GM18519 (cell line): ENCODE results near the gene CAPN14.

Experiments
- ATAC-seq: cut with Tn5 transposase; IDR thresholded peaks from one replicate; pipeline ENCODE4 v1.9.1; 2021; ENCODE audit warnings: mild to moderate bottlenecking, moderate library complexity; ENCODE audit not compliant: unreplicated experiment, low FRiP score

CAPN14 gene

GRCh38 chr2:31217465-31218200, at the start of gene CAPN14:
TSS of gene CAPN14 (minus strand) at chr2:31217515. CDS start at chr2:31205447, 12,068 bp downstream.
- ATAC-seq, result peak; percentile 26

- ATAC-seq, result no peak
Measured at GRCh38 chr2:31266804-31267203, 49.5 kb upstream of the CAPN14 start.

GRCh38 chr2:31265234-31265633, 47.9 kb upstream of the CAPN14 start:
- ATAC-seq, result no peak

- no peak for ATAC-seq
Measured at GRCh38 chr2:31263636-31264190, 46.4 kb upstream of the CAPN14 start.

- no peak for ATAC-seq
Measured at GRCh38 chr2:31260870-31261269, 43.6 kb upstream of the CAPN14 start.

GRCh38 chr2:31259075-31259474, 41.8 kb upstream of the CAPN14 start:
- no peak for ATAC-seq

- ATAC-seq, result peak; percentile 42
Measured at GRCh38 chr2:31258351-31258750, 41.0 kb upstream of the CAPN14 start.

GRCh38 chr2:31256611-31257382, 39.5 kb upstream of the CAPN14 start:
- no peak for ATAC-seq

GRCh38 chr2:31255911-31256571, 38.7 kb upstream of the CAPN14 start:
- peak; percentile 48 for ATAC-seq

- no peak for ATAC-seq
Measured at GRCh38 chr2:31254237-31255203, 37.2 kb upstream of the CAPN14 start.

GRCh38 chr2:31253356-31254131, 36.2 kb upstream of the CAPN14 start:
- ATAC-seq, result no peak

- ATAC-seq, result no peak
Measured at GRCh38 chr2:31251851-31252250, 34.5 kb upstream of the CAPN14 start.

- ATAC-seq, result no peak
Measured at GRCh38 chr2:31251018-31251417, 33.7 kb upstream of the CAPN14 start.

GRCh38 chr2:31249009-31249690, 31.8 kb upstream of the CAPN14 start:
- no peak for ATAC-seq

GRCh38 chr2:31248139-31248538, 30.8 kb upstream of the CAPN14 start:
- ATAC-seq, result no peak

- no peak for ATAC-seq
Measured at GRCh38 chr2:31247711-31248110, 30.4 kb upstream of the CAPN14 start.

- ATAC-seq, result no peak
Measured at GRCh38 chr2:31246184-31246852, 29.0 kb upstream of the CAPN14 start.

GRCh38 chr2:31244101-31244500, 26.8 kb upstream of the CAPN14 start:
- no peak for ATAC-seq
